CD8-positive, alpha-beta memory T cell (primary cell): ENCODE measurements around the gene CLEC2D. TPM values are rescaled to one million over a fixed set of nuclear protein-coding genes. Genes with fewer than 3 reads are reported as not detected.

ENCODE experiments used
- polyA plus RNA-seq: library from polyadenylated mRNA; unstranded; fragments of 300-500 nt; fragmentation: Illumina TruSeq; gene quantifications from one replicate; pipeline ENCODE4 v1.2.3, GENCODE V29; 2021
- total RNA-seq, 2 experiments: library from RNA; stranded (reverse); gene quantifications; one replicate each; pipeline ENCODE4 v1.2.3, GENCODE V29; 2021

The CLEC2D gene
- total and polyA plus RNA-seq, 3 experiments from 2014 or later = 311 to 340 (median 320) TPM

Other genes with a start within 250 kb of the CLEC2D start
- gene KLRB1, start 61.8 kb upstream of the CLEC2D start, total RNA-seq = 1 to 10 TPM; 7.6 TPM
- 249 TPM for gene KLRB1, start 61.8 kb upstream of the CLEC2D start, polyA plus RNA-seq
- gene CLECL1, start 63.4 kb downstream of the CLEC2D start, total RNA-seq = 1 to 10 TPM; 3.6 to 4.7 TPM
- 14.3 TPM for gene CLECL1, start 63.4 kb downstream of the CLEC2D start, polyA plus RNA-seq
- gene CD69, start 91.2 kb downstream of the CLEC2D start, total RNA-seq = 10 to 100 TPM; 66.8 to 67.1 TPM
- 253 TPM for gene CD69, start 91.2 kb downstream of the CLEC2D start, polyA plus RNA-seq
- not detected for gene KLRF1, start 157.8 kb downstream of the CLEC2D start, total RNA-seq
- gene KLRF1, start 157.8 kb downstream of the CLEC2D start, polyA plus RNA-seq = 52.1 TPM
- gene CLEC2B, start 199.6 kb downstream of the CLEC2D start, total RNA-seq = 10 to 100 TPM; 13.7 to 16.5 TPM
- 72.9 TPM for gene CLEC2B, start 199.6 kb downstream of the CLEC2D start, polyA plus RNA-seq
- not detected for gene KLRF2, start 211.8 kb downstream of the CLEC2D start, total RNA-seq
- not detected for gene KLRF2, start 211.8 kb downstream of the CLEC2D start, polyA plus RNA-seq